GM23338 (cell line): ENCODE results near the gene KCNMB4. TPM values are rescaled to one million over a fixed set of nuclear protein-coding genes. Genes with fewer than 3 reads are reported as not detected.

ENCODE experiments used
- ATAC-seq: fragments of 200-7000 bp; cut with Tn5 transposase; 3 replicates; pipeline ENCODE4 v1.9.1; 2020
- DNase-seq: peaks from one replicate; pipeline ENCODE4 v3.0.0-alpha.2; 2015; ENCODE audit warnings: low spot score
- H2AFZ ChIP-seq: fragments of 200-600 bp; sonication (generic); 2 replicates; pipeline ENCODE4 v1.8.0; 2016; ENCODE audit warnings: antibody characterized with exemption, mild to moderate bottlenecking, moderate library complexity
- H3F3A ChIP-seq: fragments of 200-600 bp; sonication (generic); replicated peaks from 2 replicates; pipeline ENCODE4 v1.8.0; 2017; ENCODE audit warnings: antibody characterized with exemption, mixed run types, low read depth
- H3K27ac ChIP-seq: fragments of 200-600 bp; sonication (generic); 2 replicates; pipeline ENCODE4 v1.6.1; 2016; ENCODE audit warnings: low read depth
- H3K27me3 ChIP-seq: fragments of 200-600 bp; sonication (generic); 2 replicates; pipeline ENCODE4 v1.8.0; 2016; ENCODE audit warnings: mild to moderate bottlenecking, mixed run types, moderate library complexity; ENCODE audit not compliant: insufficient read depth
- H3K36me3 ChIP-seq: fragments of 200-600 bp; sonication (generic); 2 replicates; pipeline ENCODE4 v1.8.0; 2016; ENCODE audit warnings: mild to moderate bottlenecking; ENCODE audit not compliant: insufficient read depth
- H3K4me1 ChIP-seq: fragments of 200-600 bp; sonication (generic); 2 replicates; pipeline ENCODE4 v1.8.0; 2016; ENCODE audit warnings: mild to moderate bottlenecking, moderate library complexity; ENCODE audit not compliant: insufficient read depth
- H3K4me2 ChIP-seq: fragments of 200-600 bp; sonication (generic); 2 replicates; pipeline ENCODE4 v1.7.1; 2017; ENCODE audit warnings: mixed run types
- H3K4me3 ChIP-seq: fragments of 200-600 bp; sonication (generic); 2 replicates; pipeline ENCODE4 v1.6.1; 2016; ENCODE audit warnings: mixed run types
- H3K79me2 ChIP-seq: fragments of 200-600 bp; sonication (generic); replicated peaks from 2 replicates; pipeline ENCODE4 v1.8.0; 2017; ENCODE audit warnings: mild to moderate bottlenecking; ENCODE audit not compliant: insufficient read depth
- H3K9me2 ChIP-seq: fragments of 200-600 bp; sonication (generic); 2 replicates; pipeline ENCODE4 v1.8.0; 2017; ENCODE audit not compliant: insufficient read depth
- H4K20me1 ChIP-seq: fragments of 200-600 bp; sonication (generic); replicated peaks from 2 replicates; pipeline ENCODE4 v1.8.0; 2017; ENCODE audit warnings: mild to moderate bottlenecking; ENCODE audit not compliant: insufficient read depth
- H3K27ac Mint-ChIP-seq: 2 replicates; pipeline ENCODE4 v1.8.0; 2020; ENCODE audit warnings: inconsistent platforms, mild to moderate bottlenecking, moderate library complexity, mixed read lengths
- H3K27me3 Mint-ChIP-seq: 3 replicates; pipeline ENCODE4 v1.8.0; 2022; ENCODE audit warnings: low read depth, mild to moderate bottlenecking, moderate library complexity, mixed read lengths, inconsistent platforms; ENCODE audit not compliant: insufficient read depth, poor library complexity
- H3K36me3 Mint-ChIP-seq: 3 replicates; pipeline ENCODE4 v1.8.0; 2021; ENCODE audit warnings: low read depth, mild to moderate bottlenecking, inconsistent platforms, moderate library complexity, mixed read lengths
- H3K4me1 Mint-ChIP-seq: 3 replicates; pipeline ENCODE4 v1.8.0; 2020; ENCODE audit warnings: mild to moderate bottlenecking, inconsistent platforms, mixed read lengths
- H3K4me3 Mint-ChIP-seq: 3 replicates; pipeline ENCODE4 v1.8.0; 2021; ENCODE audit warnings: moderate library complexity, mild to moderate bottlenecking, inconsistent platforms, mixed read lengths
- H3K9me3 Mint-ChIP-seq: 3 replicates; pipeline ENCODE4 v1.8.0; 2020; ENCODE audit warnings: moderate library complexity, mild to moderate bottlenecking, inconsistent platforms, mixed read lengths
- CTCF ChIP-seq, 2 experiments: fragments of 200-600 bp in 1 of 2; sonication (generic) in 1 of 2; conservative IDR thresholded peaks; 2 replicates each; pipeline versions ENCODE4 v1.5.1 to v1.6.1; 2016 to 2017; ENCODE audit warnings: antibody characterized with exemption in 2 of 2, low read depth in 2 of 2, mild to moderate bottlenecking in 2 of 2, moderate library complexity in 1 of 2
- EZH2 ChIP-seq: fragments of 200-600 bp; sonication (generic); IDR thresholded peaks from one replicate; pipeline ENCODE4 v1.8.0; 2017; ENCODE audit warnings: antibody characterized with exemption, mild to moderate bottlenecking, low read depth; ENCODE audit not compliant: unreplicated experiment
- EZH2phosphoT487 ChIP-seq: fragments of 200-600 bp; sonication (generic); IDR thresholded peaks from one replicate; pipeline ENCODE4 v1.8.1; 2018; ENCODE audit warnings: antibody characterized with exemption; ENCODE audit not compliant: unreplicated experiment
- NANOG ChIP-seq: IDR thresholded peaks from 2 replicates; pipeline ENCODE4 v1.6.1; 2016; ENCODE audit warnings: antibody characterized with exemption, borderline replicate concordance
- POLR2AphosphoS5 ChIP-seq: IDR thresholded peaks from 2 replicates; pipeline ENCODE4 v1.6.1; 2016; ENCODE audit warnings: antibody characterized with exemption, low read depth
- STAT1 ChIP-seq: IDR thresholded peaks from one replicate; pipeline ENCODE4 v1.6.1; 2016; ENCODE audit warnings: antibody characterized with exemption; ENCODE audit not compliant: unreplicated experiment
- ZNF114 ChIP-seq: fragments of 250-450 bp; sonication (Bioruptor Pico); IDR thresholded peaks from 2 replicates; pipeline ENCODE4 v1.5.0; 2020; ENCODE audit warnings: mild to moderate bottlenecking, moderate library complexity
- ZNF331 ChIP-seq: fragments of 250-450 bp; sonication (Bioruptor Pico); IDR thresholded peaks from 2 replicates; pipeline ENCODE4 v1.5.0; 2020; ENCODE audit warnings: low read depth, mild to moderate bottlenecking, moderate library complexity
- polyA plus RNA-seq: library from polyadenylated mRNA; unstranded; fragments of >200 nt; fragmentation: Nextera tagmentation; extraction: Ambion mirVana; gene quantifications from 2 replicates; pipeline ENCODE4 v1.2.1, GENCODE V29; 2016
- total RNA-seq: library from RNA; depleted of rRNA; stranded (reverse); fragments of >200 nt; shearing (Covaris generic); gene quantifications from 2 replicates; pipeline ENCODE4 v1.2.3, GENCODE V29; 2014
- TF ChIP-seq, protein P1 (sequence below): IDR thresholded peaks from 2 replicates; pipeline ENCODE4 v1.6.1; 2016; ENCODE audit warnings: antibody characterized with exemption

The KCNMB4 gene
- total and polyA plus RNA-seq, 2 experiments from 2014 or later: 9.4 to 14.7 TPM

DNA sequence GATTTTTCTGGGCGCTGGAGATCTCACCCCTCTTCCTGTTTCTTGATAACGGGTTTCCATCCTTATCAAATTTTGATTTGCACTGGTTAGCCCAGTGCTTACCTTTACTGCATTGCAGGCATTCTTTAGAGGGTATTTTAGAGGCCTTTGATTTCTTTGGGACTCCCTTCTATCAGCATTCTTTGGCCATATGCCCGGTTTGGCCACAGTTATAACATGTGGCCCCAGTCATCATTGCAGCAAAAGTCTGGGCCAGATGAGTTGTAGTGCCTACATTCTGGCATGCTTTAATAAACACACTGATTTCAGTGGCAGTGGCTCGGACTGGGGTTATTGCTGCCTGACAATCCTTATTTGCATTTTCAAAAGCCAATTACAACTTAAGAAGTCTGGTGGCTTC, 82.3 kb downstream of the KCNMB4 start:
- Histone ChIP-seq H3K4me3 (no peak overlapping the region), H3K4me2 (no peak overlapping the region), H3K79me2 (no peaks in the 10 kb centered on the region), H3K27me3 (no peaks in the 10 kb centered on the region), H3K36me3 (peaks cover 7% of the 10 kb centered on the region; the same call in 1 of the 2 replicates), H3K9me2 (0 out of 2 replicates have a peak, but pooled peaks cover 5% of the 10 kb centered on the region), H3K4me1 (no peaks in the 10 kb centered on the region), H3K27ac (no peak overlapping the region), H4K20me1 (no peaks in the 10 kb centered on the region), H3F3A (no peaks in the 10 kb centered on the region), H2AFZ (no peak overlapping the region)
- Mint-ChIP-seq H3K9me3 (peaks cover 37% of the 10 kb centered on the region), H3K4me3 (no peak overlapping the region), H3K27ac (no peak overlapping the region), H3K36me3 (peaks cover 27% of the 10 kb centered on the region), H3K4me1 (no peaks in the 10 kb centered on the region), H3K27me3 (peaks cover 4% of the 10 kb centered on the region)
- no peak for TF ChIP-seq EZH2
- no peak for TF ChIP-seq ZNF331 (CRISPR knock-in tag)
- TF ChIP-seq, protein P1, sequence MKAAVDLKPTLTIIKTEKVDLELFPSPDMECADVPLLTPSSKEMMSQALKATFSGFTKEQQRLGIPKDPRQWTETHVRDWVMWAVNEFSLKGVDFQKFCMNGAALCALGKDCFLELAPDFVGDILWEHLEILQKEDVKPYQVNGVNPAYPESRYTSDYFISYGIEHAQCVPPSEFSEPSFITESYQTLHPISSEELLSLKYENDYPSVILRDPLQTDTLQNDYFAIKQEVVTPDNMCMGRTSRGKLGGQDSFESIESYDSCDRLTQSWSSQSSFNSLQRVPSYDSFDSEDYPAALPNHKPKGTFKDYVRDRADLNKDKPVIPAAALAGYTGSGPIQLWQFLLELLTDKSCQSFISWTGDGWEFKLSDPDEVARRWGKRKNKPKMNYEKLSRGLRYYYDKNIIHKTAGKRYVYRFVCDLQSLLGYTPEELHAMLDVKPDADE: no peak
- TF ChIP-seq POLR2AphosphoS5: no peak
- no peak for TF ChIP-seq CTCF (conservative IDR thresholded peaks at IDR 0.05; ENCODE audit: low read depth in 2 of 2)
- no peak for TF ChIP-seq STAT1
- no peak for TF ChIP-seq ZNF114 (CRISPR knock-in tag)
- no peak for ATAC-seq
- no peak for DNase-seq

DNA sequence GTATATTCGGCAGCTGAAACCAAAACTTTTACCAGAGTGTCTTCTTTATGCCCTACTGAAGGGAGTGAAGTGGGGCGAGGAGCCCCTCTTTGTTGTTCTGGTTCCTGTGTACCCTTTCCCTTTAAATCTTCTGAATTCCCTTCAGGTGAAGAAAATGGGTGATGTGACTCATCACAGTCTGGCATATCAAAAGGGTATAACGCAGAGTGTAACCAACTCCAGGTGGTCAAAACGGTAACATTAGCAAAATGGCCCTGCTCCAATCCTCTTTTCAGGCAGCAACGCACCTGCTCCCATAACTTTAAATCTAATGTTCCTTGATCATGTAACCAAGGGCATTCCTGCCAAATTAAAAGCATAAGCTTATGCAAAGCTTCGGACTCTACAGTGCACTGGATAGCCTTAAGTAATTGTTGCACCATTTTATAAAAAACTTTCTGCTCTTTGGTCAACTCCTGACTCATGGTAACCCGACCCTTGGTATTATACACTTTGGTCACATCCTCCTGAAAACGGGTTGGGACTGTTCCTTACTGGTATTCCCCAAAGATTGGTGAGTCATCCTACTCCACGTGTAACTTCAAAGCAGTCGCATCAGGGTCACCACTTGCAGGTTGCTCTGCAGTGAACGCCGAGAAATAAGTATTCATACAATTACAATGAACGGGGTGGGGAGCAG, 83.1 kb downstream of the KCNMB4 start:
- H3K4me1 Mint-ChIP-seq: no peaks in the 10 kb centered on the region
- peaks cover 4% of the 10 kb centered on the region for H3K27me3 Mint-ChIP-seq
- Histone ChIP-seq H3K79me2 (no peaks in the 10 kb centered on the region), H3K27me3 (no peaks in the 10 kb centered on the region), H3K4me1 (no peaks in the 10 kb centered on the region), H2AFZ (no peak overlapping the region), H3F3A (no peaks in the 10 kb centered on the region), H3K4me2 (no peak overlapping the region), H3K9me2 (0 out of 2 replicates have a peak, but pooled peaks cover 5% of the 10 kb centered on the region), H3K4me3 (no peak overlapping the region), H3K36me3 (peaks cover 7% of the 10 kb centered on the region; the same call in 1 of the 2 replicates), H4K20me1 (no peaks in the 10 kb centered on the region), H3K27ac (no peak overlapping the region)
- ATAC-seq (no peak), DNase-seq (no peak)
- peaks cover 46% of the 10 kb centered on the region for H3K9me3 Mint-ChIP-seq
- H3K36me3 Mint-ChIP-seq: peaks cover 29% of the 10 kb centered on the region
- no peak overlapping the region for H3K27ac Mint-ChIP-seq
- no peak overlapping the region for H3K4me3 Mint-ChIP-seq
- no peak for TF ChIP-seq CTCF (conservative IDR thresholded peaks at IDR 0.05; ENCODE audit: low read depth in 2 of 2)
- no peak for TF ChIP-seq EZH2
- no peak for TF ChIP-seq NANOG
- no peak for TF ChIP-seq EZH2phosphoT487
- no peak for TF ChIP-seq POLR2AphosphoS5
- no peak for TF ChIP-seq ZNF331 (CRISPR knock-in tag)
- TF ChIP-seq STAT1: no peak
- TF ChIP-seq, protein P1: no peak
